ENCODE data around the gene CHURC1.
A peak's percentile ranks its signal among the peaks of the same experiment; 100 is the strongest.

The CHURC1 gene

GRCh38 chr14:64971491-64971942, 57.3 kb downstream of the CHURC1 start:
- no peak for DNase-seq (ENCODE audit: low read depth)
- peak overlapping the region; percentile 60 for H3K4me3 ChIP-seq (ENCODE audit: low read length)
- TF ChIP-seq CTCF (conservative IDR thresholded peaks at IDR 0.05; ENCODE audit: low read depth, low read length) = no peak

- peak within 1 kb of the TSS; percentile 60 for H3K4me3 ChIP-seq (ENCODE audit: low read length)
- no peak for TF ChIP-seq CTCF (conservative IDR thresholded peaks at IDR 0.05; ENCODE audit: low read depth, low read length)
- no peak for DNase-seq (ENCODE audit: low read depth)
These were observed 57.9 kb downstream of the CHURC1 start, which contains the start of gene RAB15 for GRCh38 chr14:64971943-64972791. Gene RAB15 (minus strand): TSS chr14:64972336. CDS start chr14:64972076, 260 bp downstream.

- DNase-seq (ENCODE audit: low read depth) = no peak
- H3K4me3 ChIP-seq (ENCODE audit: low read length) = no peak overlapping the region
- TF ChIP-seq CTCF (conservative IDR thresholded peaks at IDR 0.05; ENCODE audit: low read depth, low read length) = no peak
These were observed 58.8 kb downstream of the CHURC1 start for GRCh38 chr14:64973026-64973442.

- no peak for DNase-seq (ENCODE audit: low read depth)
- H3K4me3 ChIP-seq (ENCODE audit: low read length) = no peak overlapping the region
- TF ChIP-seq CTCF (conservative IDR thresholded peaks at IDR 0.05; ENCODE audit: low read depth, low read length) = no peak
These were observed 59.6 kb downstream of the CHURC1 start for GRCh38 chr14:64973826-64974225.

- DNase-seq (ENCODE audit: low read depth) = no peak
- no peak for TF ChIP-seq CTCF (conservative IDR thresholded peaks at IDR 0.05; ENCODE audit: low read depth, low read length)
- no peak overlapping the region for H3K4me3 ChIP-seq (ENCODE audit: low read length)
These were observed 60.3 kb downstream of the CHURC1 start for GRCh38 chr14:64974563-64974962.

- TF ChIP-seq CTCF (conservative IDR thresholded peaks at IDR 0.05; ENCODE audit: low read depth, low read length) = no peak
- no peak overlapping the region for H3K4me3 ChIP-seq (ENCODE audit: low read length)
- DNase-seq (ENCODE audit: low read depth) = no peak
These were observed 65.2 kb downstream of the CHURC1 start for GRCh38 chr14:64979336-64980074.

Data from retinal pigment epithelial cell (primary cell).